DLD1 (cell line): ENCODE data around the gene ADAMTS6.
"Not testable (repeated sequence)": the region's sequence is repeated elsewhere in the genome, so short reads cannot be mapped to it uniquely, and the experiment has no call there.

Experiments
- in situ Hi-C: cut with HindIII; loops from 2 replicates; pipeline ENCODE4 v1.10.0; 2017; ENCODE audit warnings: low sequenced_read_pairs

Gene ADAMTS6

GRCh38 chr5:65481635-65482295 is at the start of gene ADAMTS6:
ADAMTS6 (minus strand) TSS chr5:65481920; CDS start chr5:65473673, 8,247 bp downstream.
- in situ Hi-C loops, result no loop called here

- in situ Hi-C loops, result no loop called here
Measured at GRCh38 chr5:65530904-65531303, 49.2 kb upstream of the ADAMTS6 start.

- in situ Hi-C loops, result no loop called here
Measured at GRCh38 chr5:65525726-65526125, 44.0 kb upstream of the ADAMTS6 start.

- in situ Hi-C loops, result no loop called here
Measured at GRCh38 chr5:65512170-65512937, 30.6 kb upstream of the ADAMTS6 start.

GRCh38 chr5:65508978-65509377 is 27.3 kb upstream of the ADAMTS6 start:
- in situ Hi-C loops, result no loop called here

- in situ Hi-C loops, result no loop called here
Measured at GRCh38 chr5:65506961-65507360, 25.2 kb upstream of the ADAMTS6 start.

- in situ Hi-C loops, result no loop called here
Measured at GRCh38 chr5:65489119-65489518, 7.4 kb upstream of the ADAMTS6 start.

GRCh38 chr5:65488038-65488687 is 6.4 kb upstream of the ADAMTS6 start:
- in situ Hi-C loops, result not testable (repeated sequence)

GRCh38 chr5:65486803-65487202 is 5.1 kb upstream of the ADAMTS6 start:
- in situ Hi-C loops, result not testable (repeated sequence)

- in situ Hi-C loops, result no loop called here
Measured at GRCh38 chr5:65485405-65485804, 3.7 kb upstream of the ADAMTS6 start.

- in situ Hi-C loops, result no loop called here
Measured at GRCh38 chr5:65483546-65484346, 2.0 kb upstream of the ADAMTS6 start.

- in situ Hi-C loops, result no loop called here
Measured at GRCh38 chr5:65482736-65483545, 1.2 kb upstream of the ADAMTS6 start.

GRCh38 chr5:65482296-65482735 is 596 bp upstream of the ADAMTS6 start:
- in situ Hi-C loops, result no loop called here

GRCh38 chr5:65481171-65481581 is 544 bp downstream of the ADAMTS6 start:
- in situ Hi-C loops, result no loop called here

GRCh38 chr5:65480306-65480865 is 1.3 kb downstream of the ADAMTS6 start:
- in situ Hi-C loops, result no loop called here

- in situ Hi-C loops, result no loop called here
Measured at GRCh38 chr5:65479527-65479926, 2.2 kb downstream of the ADAMTS6 start.

GRCh38 chr5:65478336-65478735 is 3.4 kb downstream of the ADAMTS6 start:
- in situ Hi-C loops, result no loop called here

GRCh38 chr5:65475895-65476294 is 5.8 kb downstream of the ADAMTS6 start:
- in situ Hi-C loops, result no loop called here

- in situ Hi-C loops, result no loop called here
Measured at GRCh38 chr5:65475336-65475735, 6.4 kb downstream of the ADAMTS6 start.
